Testis (tissue), 2 donors: ENCODE measurements around the gene SYNE2.

Source experiments
- CTCF ChIP-seq, 3 experiments: fragments of 450-650 bp in 2 of 3; fragments of 200-600 bp in 1 of 3; sonication (generic) in 1 of 3; IDR thresholded peaks; one replicate each; pipeline ENCODE4 v1.5.1; 2016 to 2019; ENCODE audit warnings: antibody characterized with exemption in 3 of 3, mild to moderate bottlenecking in 2 of 3, moderate library complexity in 1 of 3
- POLR2A ChIP-seq: fragments of 450-650 bp; IDR thresholded peaks from one replicate; pipeline ENCODE4 v1.6.1; 2017; ENCODE audit warnings: antibody characterized with exemption, mild to moderate bottlenecking, moderate library complexity

GRCh38 chr14:63857466-63858030 lies 4.7 kb downstream of the SYNE2 start:
- TF ChIP-seq CTCF (IDR thresholded peaks at IDR 0.05) (no peak), POLR2A (no peak)
